Spleen (tissue), 11 donors: Measurements from ENCODE around the gene HGFAC. TPM values are rescaled to one million over a fixed set of nuclear protein-coding genes. Genes with fewer than 3 reads are reported as not detected.

Experiments used
- DNase-seq: peaks from one replicate; pipeline ENCODE4 v3.0.0-alpha.2; 2020
- H3K27ac ChIP-seq, 8 donors: fragments of 200-600 bp; sonication (generic) in 7 of 8; 1 replicate in 4 of 8; 2 replicates in 4 of 8; pipeline versions ENCODE4 v1.5.0 to v1.8.0; 2016 to 2021; ENCODE audit warnings: inconsistent platforms in 4 of 8, mild to moderate bottlenecking in 4 of 8, moderate library complexity in 1 of 8
- H3K27me3 ChIP-seq, 7 donors: fragments of 200-600 bp; sonication (generic) in 6 of 7; replicated peaks in 1 of 7; 1 replicate in 4 of 7; 2 replicates in 3 of 7; pipeline versions ENCODE4 v1.5.0 to v1.8.0; 2016 to 2021; ENCODE audit warnings: inconsistent platforms in 3 of 7, mild to moderate bottlenecking in 1 of 7
- H3K36me3 ChIP-seq, 6 donors: fragments of 200-600 bp; sonication (generic) in 5 of 6; 1 replicate in 4 of 6; 2 replicates in 2 of 6; pipeline versions ENCODE4 v1.5.0 to v1.8.0; 2016 to 2021; ENCODE audit warnings: inconsistent platforms in 2 of 6
- H3K4me1 ChIP-seq, 6 donors: fragments of 200-600 bp; sonication (generic) in 5 of 6; 1 replicate in 3 of 6; 2 replicates in 3 of 6; pipeline versions ENCODE4 v1.5.0 to v1.8.0; 2016 to 2021; ENCODE audit warnings: inconsistent platforms in 3 of 6
- H3K4me3 ChIP-seq, 8 donors: fragments of 200-600 bp; sonication (generic) in 7 of 8; 1 replicate in 4 of 8; 2 replicates in 4 of 8; pipeline versions ENCODE4 v1.5.0 to v1.8.0; 2016 to 2021; ENCODE audit warnings: inconsistent platforms in 4 of 8, mild to moderate bottlenecking in 4 of 8, moderate library complexity in 2 of 8
- H3K9me3 ChIP-seq, 8 donors: fragments of 200-600 bp; sonication (generic) in 7 of 8; 1 replicate in 4 of 8; 2 replicates in 4 of 8; pipeline versions ENCODE4 v1.5.0 to v1.8.0; 2016 to 2021; ENCODE audit warnings: inconsistent platforms in 4 of 8
- CTCF ChIP-seq, 11 experiments: fragments of 200-600 bp in 7 of 11; fragments of 450-650 bp in 4 of 11; sonication (generic) in 4 of 11; IDR thresholded peaks in 8 of 11; conservative IDR thresholded peaks in 3 of 11; 1 replicate in 7 of 11; 2 replicates in 4 of 11; pipeline versions ENCODE4 v1.4.0 to v1.8.0; 2016 to 2021; ENCODE audit warnings: antibody characterized with exemption in 11 of 11, inconsistent platforms in 4 of 11, mild to moderate bottlenecking in 1 of 11
- POLR2A ChIP-seq, 3 donors: fragments of 450-650 bp; IDR thresholded peaks; one replicate each; pipeline ENCODE4 v1.5.1; 2017; ENCODE audit warnings: antibody characterized with exemption in 3 of 3, mild to moderate bottlenecking in 1 of 3
- POLR2AphosphoS5 ChIP-seq, 3 donors: sonication (generic); formaldehyde crosslinking; IDR thresholded peaks; one replicate each; pipeline ENCODE4 v1.5.1; 2017; ENCODE audit warnings: antibody characterized with exemption in 3 of 3
- WGBS, 5 donors: extraction: QIAGEN DNeasy Blood & Tissue Kit in 3 of 5; methylation state at CpG; one replicate each; pipeline versions ENCODE4 v1.1.5 to v1.1.7; 2013 to 2018; 5-methylcytosine and 5-hydroxymethylcytosine counted together
- intact Hi-C: fragments of 100-400 bp; cut with DNase I; formaldehyde crosslinking; loops from one replicate; pipeline ENCODE4 v1.15.0; 2023; ENCODE audit warnings: low total_unique reads
- polyA plus RNA-seq, 3 donors: library from polyadenylated mRNA; stranded (reverse); fragments of 200-250 nt; gene quantifications; one replicate each; pipeline ENCODE4 v1.2.1, GENCODE V29; 2013
- total RNA-seq, 7 donors: library from RNA; depleted of rRNA in 3 of 7; stranded (reverse); fragments of >200 nt in 3 of 7; fragmentation: NEBNext Ultra II Directional in 4 of 7; extraction: Animal tissue kit (Norgen Biotek cat#: 25700) in 4 of 7; gene quantifications; one replicate each; pipeline versions ENCODE4 v1.1.0 to v1.2.1, GENCODE V29; 2016 to 2021
- donor health status: healthy with polysubstance abuse.
- donor health status: DM: no; HTN: no; CAD: no; lungs with moderate emphysema.
- donor health status: DM: no; HTN: no; CAD: no.
- donor health status: Bipolar disorder and iron deficiency.
- donor health status: healthy.
- donor health status: DM: no; HTN: no; CAD: no.
- donor health status: DM: yes; HTN: yes; CAD: no.

Gene HGFAC
- total and polyA plus RNA-seq, 10 donors: 0.11 to 0.47 (median 0.32) TPM; not detected in 5

GRCh38 chr4:3406021-3406420, 35.7 kb upstream of the HGFAC start:
- 83 to 97% (median 93%) methylated on average over 10 to 13 of the region's 13 CpGs for WGBS, 5 donors
- Histone ChIP-seq H3K9me3 (peaks cover 0 to 5% (median 0%) of the 10 kb centered on the region in 8 donors), H3K4me3 (no peak overlapping the region), H3K36me3 (no peaks in the 10 kb centered on the region), H3K27ac (no peak overlapping the region), H3K4me1 (peaks cover 0 to 6% (median 0%) of the 10 kb centered on the region in 6 donors), H3K27me3 (no peaks in the 10 kb centered on the region)
- no peak for TF ChIP-seq POLR2AphosphoS5 (IDR thresholded peaks at IDR 0.05)
- no peak for TF ChIP-seq POLR2A (IDR thresholded peaks at IDR 0.05)
- no peak for TF ChIP-seq CTCF (IDR thresholded peaks at IDR 0.05 in 8 of 11, conservative IDR thresholded peaks at IDR 0.05 in 3 of 11)
- intact Hi-C loops: no loop called here
- peak; percentile 73 for DNase-seq

DNA sequence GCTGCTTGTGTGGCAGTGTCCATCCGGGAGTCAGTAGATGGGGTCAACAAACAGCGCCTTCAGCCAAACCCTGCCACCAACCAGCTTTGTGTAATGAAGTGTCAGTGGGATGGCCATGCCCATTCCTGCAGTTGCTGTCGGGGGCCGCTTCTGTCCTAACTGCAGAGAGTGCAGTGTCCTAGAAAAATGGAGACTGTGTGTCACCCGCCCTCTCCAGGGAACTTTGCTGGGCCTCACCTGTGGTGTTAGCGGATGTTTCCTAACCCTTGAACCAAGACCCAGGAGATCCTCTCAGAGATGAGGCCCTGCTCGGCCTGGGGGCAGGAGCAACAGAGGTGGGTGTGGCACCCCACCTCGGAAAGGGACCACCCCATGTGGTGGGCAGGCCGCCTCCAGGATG, 35.3 kb upstream of the HGFAC start:
- peak; percentile 48 for DNase-seq
- intact Hi-C loops: no loop called here
- peaks cover 0 to 5% (median 0%) of the 10 kb centered on the region in 8 donors for H3K9me3 ChIP-seq
- H3K36me3 ChIP-seq: no peaks in the 10 kb centered on the region
- 81 to 92% (median 92%) methylated on average over 4 to 9 of the region's 9 CpGs for WGBS, 5 donors
- peaks cover 0 to 6% (median 0%) of the 10 kb centered on the region in 6 donors for H3K4me1 ChIP-seq
- TF ChIP-seq CTCF (IDR thresholded peaks at IDR 0.05 in 8 of 11, conservative IDR thresholded peaks at IDR 0.05 in 3 of 11) (no peak), POLR2AphosphoS5 (IDR thresholded peaks at IDR 0.05) (no peak), POLR2A (IDR thresholded peaks at IDR 0.05) (no peak)
- no peaks in the 10 kb centered on the region for H3K27me3 ChIP-seq
- H3K4me3 ChIP-seq: no peak overlapping the region
- H3K27ac ChIP-seq: no peak overlapping the region

DNA sequence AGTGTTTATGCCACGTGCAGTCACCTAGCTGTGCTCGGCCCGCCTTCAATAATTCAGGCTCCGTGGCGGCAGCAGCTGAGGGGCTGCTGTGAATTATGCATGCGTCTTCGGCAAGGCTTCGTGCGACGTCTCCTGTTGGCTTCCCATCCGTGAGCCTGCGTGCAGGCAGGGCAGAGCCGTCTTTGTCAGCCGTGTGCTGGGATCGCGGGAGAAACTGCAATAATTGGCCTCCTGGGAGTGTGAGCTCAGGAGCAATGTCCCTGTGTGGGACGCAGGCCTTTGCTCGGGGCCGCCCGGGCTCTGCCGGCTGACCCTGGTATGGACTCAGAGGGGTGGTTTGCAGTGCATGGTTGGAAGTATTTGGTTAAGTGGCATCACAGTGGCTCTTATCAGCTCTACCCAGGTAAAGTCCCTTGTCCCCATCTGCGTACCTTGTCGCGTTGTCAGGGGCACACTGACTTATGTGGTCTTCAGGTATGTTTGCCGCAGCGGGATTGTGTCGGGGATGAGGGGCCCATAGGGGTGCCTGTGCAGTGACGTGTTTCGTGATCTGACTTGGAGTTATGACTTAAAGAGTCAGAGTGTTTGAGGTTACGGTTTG, 34.5 kb upstream of the HGFAC start:
- no peaks in the 10 kb centered on the region for H3K4me1 ChIP-seq
- intact Hi-C loops: no loop called here
- H3K4me3 ChIP-seq: no peak overlapping the region
- no peak overlapping the region for H3K27ac ChIP-seq
- 89 to 92% (median 91%) methylated on average over 22 to 30 of the region's 30 CpGs for WGBS, 5 donors
- no peaks in the 10 kb centered on the region for H3K36me3 ChIP-seq
- no peaks in the 10 kb centered on the region for H3K27me3 ChIP-seq
- TF ChIP-seq POLR2A (IDR thresholded peaks at IDR 0.05) (no peak), POLR2AphosphoS5 (IDR thresholded peaks at IDR 0.05) (no peak), CTCF (IDR thresholded peaks at IDR 0.05 in 8 of 11, conservative IDR thresholded peaks at IDR 0.05 in 3 of 11) (no peak)
- peaks cover 0 to 5% (median 0%) of the 10 kb centered on the region in 8 donors for H3K9me3 ChIP-seq
- DNase-seq: peak; percentile 62

DNA sequence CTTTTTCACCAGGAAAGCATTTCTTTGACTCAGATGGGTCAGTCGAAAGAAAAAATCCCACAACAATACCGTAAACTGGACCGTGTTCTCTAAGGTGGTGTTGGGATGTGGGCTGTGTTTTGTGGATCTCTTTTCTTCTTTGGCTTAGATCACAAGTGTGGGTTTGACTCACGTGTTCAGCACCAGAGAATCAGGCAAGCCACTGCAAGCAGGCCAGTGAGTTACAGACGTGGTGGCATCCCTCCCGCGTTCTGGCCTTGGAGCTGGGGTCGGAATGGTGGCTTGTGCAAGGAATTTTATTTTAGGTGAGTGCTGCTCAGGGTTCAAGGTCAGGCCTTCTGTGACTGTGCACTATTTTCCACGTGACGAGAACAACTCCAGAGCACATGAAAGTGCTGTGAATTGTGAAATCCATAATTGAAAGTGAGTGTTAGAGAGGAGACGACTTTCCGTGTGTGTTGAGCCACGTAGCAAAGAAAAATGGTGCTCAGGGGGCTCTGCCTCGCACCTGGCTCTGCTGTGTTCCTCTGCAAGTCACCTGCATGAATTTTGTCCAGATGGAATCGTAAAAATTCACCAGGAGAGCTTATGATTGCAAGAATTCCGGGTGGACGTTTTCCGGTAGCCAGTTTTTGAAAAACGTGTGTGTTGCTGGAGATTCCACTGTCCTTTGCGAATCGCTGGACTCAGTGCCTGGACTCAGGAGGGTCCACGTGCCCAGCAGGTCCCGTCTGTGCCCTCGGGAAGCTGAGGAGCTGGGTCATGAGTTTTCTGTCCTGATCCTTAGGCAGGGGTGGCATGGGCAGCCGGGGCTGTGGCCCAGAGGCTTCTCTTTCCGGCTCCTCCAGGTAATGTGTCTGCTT, 33.6 kb upstream of the HGFAC start:
- Histone ChIP-seq H3K4me3 (no peak overlapping the region), H3K9me3 (peaks cover 0 to 5% (median 0%) of the 10 kb centered on the region in 8 donors), H3K36me3 (no peaks in the 10 kb centered on the region), H3K4me1 (no peaks in the 10 kb centered on the region), H3K27ac (no peak overlapping the region), H3K27me3 (no peaks in the 10 kb centered on the region)
- 81 to 88% (median 82%) methylated on average over 26 of the region's 26 CpGs for WGBS, 5 donors
- DNase-seq: peak; percentile 63
- TF ChIP-seq CTCF (IDR thresholded peaks at IDR 0.05 in 8 of 11, conservative IDR thresholded peaks at IDR 0.05 in 3 of 11): no peak
- no peak for TF ChIP-seq POLR2A (IDR thresholded peaks at IDR 0.05)
- TF ChIP-seq POLR2AphosphoS5 (IDR thresholded peaks at IDR 0.05): no peak
- intact Hi-C loops: no loop called here
